Stimulated activated CD8-positive, alpha-beta memory T cell treated with anti-CD3 and anti-CD28 coated beads, Interleukin-7, amount 100 ng/mL, for 48 hours (primary cell): ENCODE results near the gene NFAM1.

Experiments used
- DNase-seq, 2 donors: peaks; one replicate each; pipeline ENCODE4 v3.0.0-alpha.2; 2020; ENCODE audit warnings: low read depth in 1 of 2; ENCODE audit errors: extremely low read depth in 1 of 2

NFAM1 gene

DNA sequence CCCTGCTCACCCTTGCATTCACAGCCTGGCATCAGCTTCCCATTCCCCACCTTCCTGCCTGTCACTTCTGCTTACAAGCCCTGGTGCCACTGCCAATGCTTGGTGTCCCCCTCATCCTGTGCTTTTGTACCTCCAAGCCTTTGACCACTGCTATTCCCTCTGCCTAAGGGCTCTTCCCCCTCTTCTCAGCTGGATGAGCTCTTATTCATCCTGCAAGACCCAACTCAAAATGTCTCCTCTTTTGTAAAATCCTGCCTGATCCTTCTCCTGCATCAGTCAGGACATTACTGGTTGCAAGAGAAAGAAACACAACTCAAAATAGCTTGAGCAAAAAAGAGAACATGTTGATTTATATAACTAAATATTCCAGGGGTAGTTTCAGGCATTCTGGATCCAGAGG lies 94.8 kb downstream of the NFAM1 start:
- DNase-seq = no peak

DNA sequence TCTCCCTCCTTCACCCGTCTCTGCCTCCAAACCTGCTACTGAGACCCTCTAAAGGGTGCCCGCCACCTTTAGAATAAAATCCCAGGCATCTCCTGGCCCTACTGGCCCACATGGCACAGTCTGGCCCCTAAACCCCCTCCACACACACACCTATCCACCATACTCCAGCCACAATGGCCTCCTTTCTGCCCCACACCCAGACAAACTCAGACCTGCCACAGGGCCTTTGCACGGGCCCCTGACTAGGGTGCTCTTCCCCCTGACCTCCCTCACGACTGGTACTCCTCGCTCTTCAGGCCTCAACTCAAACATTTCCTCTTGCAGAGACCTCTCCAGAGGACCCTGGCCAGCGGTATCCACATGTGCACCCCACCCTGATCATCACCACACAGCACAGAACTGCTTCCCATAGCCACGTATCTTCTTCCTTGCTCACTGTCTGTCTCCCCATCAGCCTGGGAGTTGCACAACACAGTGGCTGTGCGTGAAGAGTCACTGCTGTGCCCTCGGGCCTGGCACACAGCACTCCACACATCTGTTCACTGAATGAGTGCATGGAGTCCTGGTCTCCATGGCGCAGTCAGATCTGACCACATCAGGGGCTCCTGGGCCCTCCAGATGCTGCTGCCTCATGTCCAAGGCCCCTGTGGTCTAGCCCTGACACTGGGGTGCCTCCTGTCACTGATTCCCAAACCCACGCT lies 95.5 kb downstream of the NFAM1 start:
- DNase-seq = no peak

DNA sequence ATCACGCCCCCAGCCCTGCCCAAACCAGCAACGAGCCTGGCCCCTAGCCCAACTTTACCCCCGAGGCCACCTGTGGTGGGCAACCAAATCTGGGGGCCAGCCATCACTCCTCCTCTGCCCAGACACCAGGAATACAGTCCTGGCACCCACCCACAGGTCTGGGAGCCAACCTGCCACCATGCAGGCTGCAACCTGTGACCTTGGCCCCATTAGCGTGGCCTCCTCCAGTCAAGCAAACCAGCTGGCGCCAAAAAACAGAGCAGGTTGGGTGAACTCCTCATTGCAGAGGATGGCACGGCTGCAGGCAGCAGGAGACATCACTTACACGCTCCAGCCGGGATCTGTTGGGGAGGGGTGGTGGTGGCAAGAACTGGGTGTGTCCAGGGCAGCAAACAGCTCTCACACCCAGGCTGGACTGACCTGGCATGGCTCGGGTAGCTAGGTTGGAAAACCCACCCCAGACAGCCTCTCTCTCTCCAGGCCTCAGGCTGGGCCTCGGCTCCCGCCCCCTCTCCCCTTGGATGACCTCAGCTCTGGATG lies 96.3 kb downstream of the NFAM1 start:
- DNase-seq = no peak

DNA sequence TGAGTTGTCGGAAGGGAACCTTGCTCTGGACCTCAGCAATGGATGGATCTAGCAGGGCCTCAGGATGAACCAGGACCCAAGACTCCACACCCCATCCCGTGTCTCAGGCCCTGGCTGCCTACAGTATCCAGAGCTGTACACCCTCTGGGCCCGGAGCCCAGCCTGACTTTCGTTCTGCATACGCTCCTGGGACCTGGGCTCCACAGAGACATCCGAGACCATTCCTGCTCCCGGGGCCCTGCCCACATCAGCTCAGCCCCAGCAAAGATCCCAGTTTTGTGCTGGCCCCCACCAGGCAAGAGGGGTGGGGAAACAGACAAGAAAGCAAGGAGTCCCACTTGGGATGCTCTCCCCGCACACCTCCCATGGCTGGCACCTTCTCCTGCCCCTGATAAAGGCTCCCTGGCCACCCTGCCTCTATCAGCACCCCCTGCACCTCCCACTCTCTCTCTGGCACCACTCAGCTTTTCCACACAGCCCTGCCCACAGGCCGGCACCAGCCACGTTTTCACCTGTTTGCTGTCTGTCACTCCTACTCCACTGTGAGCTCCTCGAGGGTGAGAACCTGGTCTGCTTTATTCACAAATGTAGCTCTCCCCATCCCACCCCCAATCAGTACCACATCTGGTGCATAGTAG lies 97.2 kb downstream of the NFAM1 start:
- no peak for DNase-seq

DNA sequence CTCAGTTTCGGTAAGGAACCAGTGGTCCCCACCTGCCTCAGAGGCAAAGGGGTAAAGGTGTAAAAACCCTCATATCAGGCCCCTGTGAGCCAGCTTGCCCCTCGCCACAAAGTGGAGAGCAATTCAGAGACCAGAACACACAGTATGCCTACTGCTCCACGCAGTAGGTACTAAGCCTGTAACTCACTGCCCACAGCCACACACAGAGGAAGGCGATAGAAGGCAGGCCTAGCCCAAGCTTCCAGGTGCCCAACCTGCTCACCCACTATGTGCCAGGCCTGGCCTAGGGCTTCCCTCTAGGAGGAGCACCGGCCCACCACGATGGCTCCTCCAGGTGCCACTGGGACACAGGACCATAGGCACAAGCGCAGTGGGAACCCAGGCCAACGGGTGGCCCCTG lies 98.7 kb downstream of the NFAM1 start:
- DNase-seq = no peak

DNA sequence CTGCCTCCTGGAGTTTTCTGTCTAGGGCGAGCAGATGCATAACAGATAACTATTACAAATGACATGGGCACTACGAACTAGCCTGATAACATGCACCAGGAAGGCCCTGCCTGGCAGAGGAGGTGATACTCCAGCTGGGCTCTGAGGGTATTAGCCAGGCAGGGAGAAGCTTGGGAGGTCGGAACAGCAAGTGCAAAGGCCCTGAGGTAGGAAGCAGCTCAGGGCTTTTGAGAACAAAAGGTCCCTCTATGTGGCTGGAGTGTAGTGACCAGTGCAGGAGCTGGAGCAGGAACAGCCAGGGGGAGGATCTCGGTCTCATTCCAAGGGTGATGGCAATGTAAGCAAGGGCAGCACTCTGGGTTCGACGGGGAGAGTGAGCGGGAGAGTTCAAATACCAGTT lies 100.1 kb downstream of the NFAM1 start:
- no peak for DNase-seq

DNA sequence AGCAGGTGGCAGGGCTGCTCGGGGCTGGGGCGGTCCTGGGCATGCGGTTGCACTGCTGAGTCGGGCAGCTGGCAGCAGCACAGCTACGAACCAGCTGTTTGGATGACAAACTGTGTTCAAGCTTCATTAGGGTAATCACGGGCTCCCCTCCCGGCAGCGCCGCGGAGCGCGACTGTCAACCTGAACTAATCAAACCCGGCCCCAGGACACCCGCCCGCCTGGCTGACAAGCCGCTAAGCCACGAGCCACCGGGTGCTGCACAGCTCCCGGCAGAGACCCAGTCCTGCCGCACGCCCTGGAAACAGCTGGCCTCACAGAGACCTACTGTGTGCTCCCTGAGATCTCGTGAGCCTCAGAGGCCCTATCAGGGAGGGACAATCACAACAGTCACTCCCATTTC lies 101.2 kb downstream of the NFAM1 start:
- DNase-seq = no peak
